ENCODE measurements around the gene PNMA6E.

Gene PNMA6E

DNA sequence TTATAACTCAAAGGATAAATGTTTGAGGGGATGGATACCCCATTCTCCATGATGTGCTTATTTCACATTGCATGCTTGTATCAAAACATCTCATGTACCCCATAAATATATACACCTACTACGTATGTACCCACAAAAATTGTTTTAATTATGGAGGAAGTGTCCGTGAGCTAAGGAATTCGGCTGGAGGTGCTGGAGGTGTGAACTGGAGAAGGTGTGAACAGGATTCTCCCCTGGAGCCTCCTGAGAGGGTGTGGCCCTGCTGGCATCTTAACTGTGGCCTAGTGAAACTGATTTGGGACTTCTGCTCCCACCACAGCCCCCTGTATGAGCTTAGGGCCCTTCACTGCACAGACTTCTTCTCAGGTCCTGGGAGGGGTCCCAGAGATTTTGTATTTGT is 23.4 kb downstream of the PNMA6E start:
- H3K9ac ChIP-seq (ENCODE audit: insufficient read length, low read depth) = no peak overlapping the region
- no peaks in the 10 kb centered on the region for H3K27me3 ChIP-seq (ENCODE audit: insufficient read depth, insufficient read length)
- peaks cover 4% of the 10 kb centered on the region; the same call in 1 of the 2 replicates for H3K9me3 ChIP-seq (ENCODE audit: insufficient read depth, low read length)
- no peak overlapping the region for H3K4me3 ChIP-seq (ENCODE audit: insufficient read length, low read depth)
- no peaks in the 10 kb centered on the region for H3K36me3 ChIP-seq (ENCODE audit: insufficient read depth, insufficient read length, low read length)
- no peaks in the 10 kb centered on the region for H3K4me1 ChIP-seq (ENCODE audit: insufficient read depth, insufficient read length)
- no peak for DNase-seq (ENCODE audit: low read depth, low spot score)
- TF ChIP-seq SUZ12 (IDR thresholded peaks at IDR 0.05; ENCODE audit: extremely low read depth, insufficient read depth, insufficient read length) = no peak
- TF ChIP-seq ZNF274 (IDR thresholded peaks at IDR 0.05; ENCODE audit: low read depth, low read length) = no peak
- TF ChIP-seq YY1 (IDR thresholded peaks at IDR 0.05; ENCODE audit: insufficient read depth, insufficient read length) = no peak

DNA sequence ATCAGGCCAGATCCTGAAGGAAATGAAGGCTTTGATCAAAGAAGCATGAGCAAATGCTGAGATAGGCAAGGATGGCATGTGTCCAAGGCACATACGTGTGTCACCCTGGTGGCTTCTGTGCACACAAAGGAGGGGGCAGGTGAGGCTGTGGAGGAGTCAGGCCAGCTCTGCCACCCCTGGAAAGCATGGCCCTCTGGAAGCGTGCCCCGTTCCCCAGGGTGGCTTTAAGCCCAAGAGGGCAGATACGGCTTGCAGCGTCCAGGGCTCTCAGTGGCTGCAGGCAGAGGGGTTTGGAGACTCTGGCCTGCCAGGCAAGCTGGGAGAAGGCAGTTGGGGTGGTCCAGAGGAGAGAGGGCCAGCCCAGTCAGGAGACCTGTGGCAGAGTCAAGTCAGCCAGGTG is 25.6 kb downstream of the PNMA6E start:
- Histone ChIP-seq H3K36me3 (ENCODE audit: insufficient read depth, insufficient read length, low read length) (no peaks in the 10 kb centered on the region), H3K4me1 (ENCODE audit: insufficient read depth, insufficient read length) (no peaks in the 10 kb centered on the region), H3K27me3 (ENCODE audit: insufficient read depth, insufficient read length) (no peaks in the 10 kb centered on the region), H3K4me3 (ENCODE audit: insufficient read length, low read depth) (no peak overlapping the region), H3K9ac (ENCODE audit: insufficient read length, low read depth) (no peak overlapping the region), H3K9me3 (ENCODE audit: insufficient read depth, low read length) (no peaks in the 10 kb centered on the region)
- no peak for TF ChIP-seq YY1 (IDR thresholded peaks at IDR 0.05; ENCODE audit: insufficient read depth, insufficient read length)
- DNase-seq (ENCODE audit: low read depth, low spot score) = no peak

DNA sequence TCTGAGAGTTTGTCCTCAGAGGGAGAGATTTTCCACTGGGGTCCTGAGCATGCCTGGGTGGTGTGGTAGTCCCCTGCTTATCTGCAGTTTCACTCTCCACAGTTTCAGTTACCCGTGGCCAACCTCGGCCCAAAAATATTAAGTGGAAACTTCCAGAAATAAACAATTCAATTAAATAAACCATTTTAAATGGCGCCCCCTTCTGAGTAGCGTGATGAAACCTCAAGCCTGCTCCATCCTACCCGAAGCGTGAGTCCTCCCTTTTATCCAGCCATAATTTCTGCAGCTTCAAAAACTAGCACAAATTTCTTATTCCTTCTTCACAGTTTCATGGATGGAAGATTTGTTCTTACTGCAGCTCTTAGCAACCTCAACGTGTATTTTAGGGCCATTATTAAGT is 26.7 kb downstream of the PNMA6E start:
- Histone ChIP-seq H3K36me3 (ENCODE audit: insufficient read depth, insufficient read length, low read length) (no peaks in the 10 kb centered on the region), H3K9me3 (ENCODE audit: insufficient read depth, low read length) (no peaks in the 10 kb centered on the region), H3K9ac (ENCODE audit: insufficient read length, low read depth) (no peak overlapping the region), H3K27me3 (ENCODE audit: insufficient read depth, insufficient read length) (no peaks in the 10 kb centered on the region), H3K4me1 (ENCODE audit: insufficient read depth, insufficient read length) (no peaks in the 10 kb centered on the region), H3K4me3 (ENCODE audit: insufficient read length, low read depth) (no peak overlapping the region)
- no peak for DNase-seq (ENCODE audit: low read depth, low spot score)
- TF ChIP-seq ZNF274 (IDR thresholded peaks at IDR 0.05; ENCODE audit: low read depth, low read length) = no peak
- TF ChIP-seq YY1 (IDR thresholded peaks at IDR 0.05; ENCODE audit: insufficient read depth, insufficient read length) = no peak
- no peak for TF ChIP-seq SUZ12 (IDR thresholded peaks at IDR 0.05; ENCODE audit: extremely low read depth, insufficient read depth, insufficient read length)

GRCh38 chrX:153372949-153373348 is 28.2 kb downstream of the PNMA6E start:
- H3K4me1 ChIP-seq (ENCODE audit: insufficient read depth, insufficient read length) = no peaks in the 10 kb centered on the region
- H3K36me3 ChIP-seq (ENCODE audit: insufficient read depth, insufficient read length, low read length) = no peaks in the 10 kb centered on the region
- no peak overlapping the region for H3K9ac ChIP-seq (ENCODE audit: insufficient read length, low read depth)
- TF ChIP-seq ZNF274 (IDR thresholded peaks at IDR 0.05; ENCODE audit: low read depth, low read length) (no peak), SUZ12 (IDR thresholded peaks at IDR 0.05; ENCODE audit: extremely low read depth, insufficient read depth, insufficient read length) (no peak), YY1 (IDR thresholded peaks at IDR 0.05; ENCODE audit: insufficient read depth, insufficient read length) (no peak)
- H3K9me3 ChIP-seq (ENCODE audit: insufficient read depth, low read length) = no peaks in the 10 kb centered on the region
- no peak for DNase-seq (ENCODE audit: low read depth, low spot score)
- no peak overlapping the region for H3K4me3 ChIP-seq (ENCODE audit: insufficient read length, low read depth)
- H3K27me3 ChIP-seq (ENCODE audit: insufficient read depth, insufficient read length) = no peaks in the 10 kb centered on the region

- no peaks in the 10 kb centered on the region for H3K27me3 ChIP-seq (ENCODE audit: insufficient read depth, insufficient read length)
- H3K9me3 ChIP-seq (ENCODE audit: insufficient read depth, low read length) = no peaks in the 10 kb centered on the region
- H3K9ac ChIP-seq (ENCODE audit: insufficient read length, low read depth) = no peak overlapping the region
- DNase-seq (ENCODE audit: low read depth, low spot score) = no peak
- TF ChIP-seq YY1 (IDR thresholded peaks at IDR 0.05; ENCODE audit: insufficient read depth, insufficient read length) = no peak
- no peak for TF ChIP-seq ZNF274 (IDR thresholded peaks at IDR 0.05; ENCODE audit: low read depth, low read length)
- TF ChIP-seq SUZ12 (IDR thresholded peaks at IDR 0.05; ENCODE audit: extremely low read depth, insufficient read depth, insufficient read length) = no peak
- H3K4me3 ChIP-seq (ENCODE audit: insufficient read length, low read depth) = no peak overlapping the region
- no peaks in the 10 kb centered on the region for H3K36me3 ChIP-seq (ENCODE audit: insufficient read depth, insufficient read length, low read length)
- no peaks in the 10 kb centered on the region for H3K4me1 ChIP-seq (ENCODE audit: insufficient read depth, insufficient read length)
Observed at GRCh38 chrX:153371256-153371655, 29.9 kb downstream of the PNMA6E start.

DNA sequence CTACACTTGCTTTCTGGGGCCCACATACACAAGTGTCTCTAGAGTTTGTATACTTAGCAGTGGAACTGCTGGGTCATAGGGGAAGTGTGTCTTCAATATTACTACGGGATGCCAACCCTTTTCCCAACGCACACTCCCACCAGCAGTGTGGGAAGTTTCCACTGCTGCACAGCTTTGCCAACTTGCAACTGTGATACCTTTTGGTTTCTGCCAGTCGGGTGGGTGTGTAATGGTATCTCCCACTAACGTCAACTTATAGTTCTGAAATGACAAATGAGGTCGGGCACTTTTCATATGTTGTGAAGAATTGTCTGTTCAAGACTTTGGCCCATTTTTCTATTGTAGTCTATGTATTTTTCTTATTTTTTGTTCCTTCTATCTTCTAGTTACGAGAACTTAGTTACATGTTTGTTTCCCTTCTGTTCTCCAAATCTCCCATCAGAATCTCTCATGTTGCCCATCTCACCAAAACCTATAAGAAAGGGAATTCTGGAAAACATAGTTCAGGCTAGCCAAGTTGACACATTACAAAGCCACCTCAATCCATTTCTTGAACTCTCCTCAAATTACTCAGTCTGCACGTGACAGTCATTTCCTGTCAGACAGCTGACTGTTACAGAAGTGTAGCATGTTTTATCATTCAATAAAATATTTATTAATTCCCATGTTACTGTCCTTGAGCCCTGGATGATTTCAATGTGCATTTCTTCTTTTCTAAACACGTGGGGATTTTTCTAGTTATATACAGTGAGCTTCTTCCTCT is 30.7 kb downstream of the PNMA6E start:
- DNase-seq (ENCODE audit: low read depth, low spot score) = no peak
- H3K9me3 ChIP-seq (ENCODE audit: insufficient read depth, low read length) = no peaks in the 10 kb centered on the region
- no peaks in the 10 kb centered on the region for H3K27me3 ChIP-seq (ENCODE audit: insufficient read depth, insufficient read length)
- no peak overlapping the region for H3K4me3 ChIP-seq (ENCODE audit: insufficient read length, low read depth)
- H3K36me3 ChIP-seq (ENCODE audit: insufficient read depth, insufficient read length, low read length) = no peaks in the 10 kb centered on the region
- TF ChIP-seq YY1 (IDR thresholded peaks at IDR 0.05; ENCODE audit: insufficient read depth, insufficient read length) = no peak
- no peak for TF ChIP-seq SUZ12 (IDR thresholded peaks at IDR 0.05; ENCODE audit: extremely low read depth, insufficient read depth, insufficient read length)
- TF ChIP-seq ZNF274 (IDR thresholded peaks at IDR 0.05; ENCODE audit: low read depth, low read length) = no peak
- H3K4me1 ChIP-seq (ENCODE audit: insufficient read depth, insufficient read length) = no peaks in the 10 kb centered on the region
- no peak overlapping the region for H3K9ac ChIP-seq (ENCODE audit: insufficient read length, low read depth)

DNA sequence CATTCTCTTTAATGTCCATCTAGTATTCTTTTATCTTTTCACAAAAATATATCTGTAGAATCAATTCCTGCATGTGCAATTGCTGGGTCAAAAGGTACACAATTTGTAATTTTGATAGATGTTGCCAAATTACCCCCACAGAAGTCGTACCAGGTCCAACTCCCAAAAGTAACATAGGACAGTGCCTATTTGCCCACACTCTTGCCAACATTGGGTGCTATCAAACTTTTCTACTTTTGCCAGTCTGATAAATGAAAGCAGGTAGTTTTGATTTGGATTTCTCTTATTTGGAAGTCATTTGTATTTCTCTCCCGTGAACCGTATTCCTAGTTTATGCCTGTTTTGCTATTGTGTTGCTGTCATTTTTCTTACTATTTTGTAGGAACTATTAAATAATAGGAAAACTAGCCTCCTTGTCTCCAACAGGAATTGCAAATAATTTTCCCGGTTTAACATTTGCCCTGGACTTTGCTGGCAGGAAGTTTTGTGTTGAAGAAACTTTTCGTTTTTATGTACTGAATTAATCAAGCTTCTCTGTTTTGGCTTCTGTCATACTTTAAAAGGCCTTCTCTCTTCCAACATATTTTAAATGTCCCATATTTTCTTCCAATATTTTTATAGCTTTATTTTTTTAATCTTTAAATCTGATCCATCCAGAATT is 34.1 kb downstream of the PNMA6E start:
- Histone ChIP-seq H3K9ac (ENCODE audit: insufficient read length, low read depth) (no peak overlapping the region), H3K4me3 (ENCODE audit: insufficient read length, low read depth) (no peak overlapping the region), H3K9me3 (ENCODE audit: insufficient read depth, low read length) (no peaks in the 10 kb centered on the region), H3K27me3 (ENCODE audit: insufficient read depth, insufficient read length) (no peaks in the 10 kb centered on the region), H3K36me3 (ENCODE audit: insufficient read depth, insufficient read length, low read length) (no peaks in the 10 kb centered on the region), H3K4me1 (ENCODE audit: insufficient read depth, insufficient read length) (no peaks in the 10 kb centered on the region)
- no peak for TF ChIP-seq ZNF274 (IDR thresholded peaks at IDR 0.05; ENCODE audit: low read depth, low read length)
- DNase-seq (ENCODE audit: low read depth, low spot score) = no peak
